Progenitor cell of endocrine pancreas (in vitro differentiated cells): ENCODE measurements around the gene DDX5. TPM values are rescaled to one million over a fixed set of nuclear protein-coding genes. Genes with fewer than 3 reads are reported as not detected.

Experiments
- DNase-seq: peaks from one replicate; pipeline ENCODE4 v3.0.0; 2021; ENCODE audit warnings: low spot score; ENCODE audit not compliant: unreplicated experiment
- H3K27ac Mint-ChIP-seq: 2 replicates; pipeline ENCODE4 v1.8.0; 2021; ENCODE audit warnings: mild to moderate bottlenecking, moderate library complexity, mixed read lengths
- H3K27me3 Mint-ChIP-seq: 2 replicates; pipeline ENCODE4 v1.8.0; 2021; ENCODE audit warnings: mixed read lengths
- H3K36me3 Mint-ChIP-seq: 2 replicates; pipeline ENCODE4 v1.8.0; 2022; ENCODE audit warnings: mixed read lengths; ENCODE audit not compliant: insufficient read depth
- H3K4me1 Mint-ChIP-seq: 2 replicates; pipeline ENCODE4 v1.8.0; 2021; ENCODE audit warnings: low read depth, mixed read lengths
- H3K4me3 Mint-ChIP-seq: 2 replicates; pipeline ENCODE4 v1.8.0; 2021; ENCODE audit warnings: low read depth, mild to moderate bottlenecking, moderate library complexity, mixed read lengths
- H3K9me3 Mint-ChIP-seq: 2 replicates; pipeline ENCODE4 v1.8.0; 2021; ENCODE audit warnings: low read depth, mixed read lengths
- CTCF ChIP-seq: fragments of 200-600 bp; sonication (generic); IDR thresholded peaks from one replicate; pipeline ENCODE4 v1.5.0; 2021; ENCODE audit warnings: antibody characterized with exemption, mild to moderate bottlenecking; ENCODE audit not compliant: unreplicated experiment
- total RNA-seq: library from RNA; stranded (reverse); gene quantifications from 2 replicates; pipeline ENCODE4 v1.2.1, GENCODE V29; 2021

Gene DDX5
- total RNA-seq, 1 donor from 2014 or later, result 925 TPM

DNA sequence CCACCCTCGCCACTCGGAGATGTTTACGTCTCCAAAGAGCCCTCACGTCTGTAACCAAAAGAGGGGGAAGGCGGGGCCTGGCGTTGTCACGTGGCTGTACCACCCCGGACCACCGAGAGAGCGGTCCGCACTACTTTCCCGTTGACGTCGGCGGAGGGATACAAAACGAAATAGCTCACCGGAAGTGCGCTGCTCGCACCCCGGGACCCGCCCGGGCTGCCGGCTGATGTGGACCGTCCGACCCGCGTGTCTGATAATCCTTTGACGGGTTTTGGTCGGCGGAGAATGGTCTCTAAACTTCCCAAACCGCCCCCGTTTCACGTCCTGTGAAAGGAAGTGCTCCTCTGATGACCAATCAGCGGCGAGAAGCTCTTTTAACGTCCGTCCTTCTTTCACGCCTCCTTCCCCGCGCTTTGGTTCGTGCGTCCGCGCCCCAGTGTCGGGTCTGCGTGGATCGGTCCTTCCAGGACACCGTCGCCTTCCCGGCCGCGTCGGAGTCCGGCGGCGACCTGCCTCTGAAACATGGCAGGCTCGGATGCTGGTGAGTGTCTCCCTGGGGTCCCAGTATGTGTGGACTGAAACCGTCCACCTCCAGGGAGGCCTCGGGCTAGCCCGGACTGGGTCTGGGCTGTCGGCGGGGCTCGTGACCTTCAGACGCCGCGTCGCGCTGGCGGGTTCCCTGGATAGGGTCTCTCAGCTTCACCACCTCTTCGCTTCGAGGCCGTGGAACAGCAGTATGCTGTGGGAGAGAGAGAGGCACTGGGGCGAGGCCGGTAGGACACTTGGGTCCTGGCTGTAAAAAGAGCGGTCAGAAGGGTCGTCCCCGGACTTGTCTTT, 705 bp upstream of the DDX5 start, which contains the start of gene CEP95:
Gene CEP95 (plus strand): TSS at position 402 of the 837 bp plus-strand sequence. CDS start 121 bp downstream, at position 523.
- Mint-ChIP-seq H3K27me3 (no peaks in the 10 kb centered on the region), H3K9me3 (no peaks in the 10 kb centered on the region), H3K4me3 (peak within 1 kb of the TSS; percentile 98), H3K27ac (peak within 1 kb of the TSS; percentile 100), H3K36me3 (peaks cover 43% of the 10 kb centered on the region), H3K4me1 (peaks cover 31% of the 10 kb centered on the region)
- peak; percentile 92 for DNase-seq
- no peak for TF ChIP-seq CTCF

GRCh38 chr17:64505340-64506200, 519 bp downstream of the DDX5 start:
- peaks cover 48% of the 10 kb centered on the region for H3K36me3 Mint-ChIP-seq
- no peak for TF ChIP-seq CTCF

GRCh38 chr17:64504769-64505339, 1.2 kb downstream of the DDX5 start:
- H3K27me3 Mint-ChIP-seq, result no peaks in the 10 kb centered on the region
- H3K27ac Mint-ChIP-seq, result peak overlapping the region; percentile 100
- TF ChIP-seq CTCF, result no peak
- H3K4me3 Mint-ChIP-seq, result peak overlapping the region; percentile 98
- no peak for DNase-seq
- H3K9me3 Mint-ChIP-seq, result no peaks in the 10 kb centered on the region
- H3K4me1 Mint-ChIP-seq, result peaks cover 36% of the 10 kb centered on the region
- peaks cover 51% of the 10 kb centered on the region for H3K36me3 Mint-ChIP-seq

More at GRCh38 chr17:64505340-64506200, 519 bp downstream of the DDX5 start:
- peak; percentile 62 for DNase-seq
- H3K4me3 Mint-ChIP-seq, result peak overlapping the region; percentile 98
- H3K4me1 Mint-ChIP-seq, result peaks cover 33% of the 10 kb centered on the region
- no peaks in the 10 kb centered on the region for H3K9me3 Mint-ChIP-seq
- no peaks in the 10 kb centered on the region for H3K27me3 Mint-ChIP-seq
- H3K27ac Mint-ChIP-seq, result peak overlapping the region; percentile 100

- TF ChIP-seq CTCF, result no peak
- Mint-ChIP-seq H3K27ac (peak overlapping the region; percentile 100), H3K4me1 (peaks cover 37% of the 10 kb centered on the region), H3K36me3 (peaks cover 55% of the 10 kb centered on the region), H3K9me3 (no peaks in the 10 kb centered on the region), H3K4me3 (peak overlapping the region; percentile 98), H3K27me3 (no peaks in the 10 kb centered on the region)
- DNase-seq, result no peak
These were observed 2.0 kb downstream of the DDX5 start for GRCh38 chr17:64503821-64504768.
